T-helper 1 cell (primary cell): ENCODE measurements around the gene IFNE.
"Not testable (repeated sequence)": the region's sequence is repeated elsewhere in the genome, so short reads cannot be mapped to it uniquely, and the experiment has no call there.

ENCODE experiments used
- DNase-seq, 5 donors: peaks; one replicate each; pipeline ENCODE4 v3.0.0-alpha.2; 2012 to 2020

IFNE gene

DNA sequence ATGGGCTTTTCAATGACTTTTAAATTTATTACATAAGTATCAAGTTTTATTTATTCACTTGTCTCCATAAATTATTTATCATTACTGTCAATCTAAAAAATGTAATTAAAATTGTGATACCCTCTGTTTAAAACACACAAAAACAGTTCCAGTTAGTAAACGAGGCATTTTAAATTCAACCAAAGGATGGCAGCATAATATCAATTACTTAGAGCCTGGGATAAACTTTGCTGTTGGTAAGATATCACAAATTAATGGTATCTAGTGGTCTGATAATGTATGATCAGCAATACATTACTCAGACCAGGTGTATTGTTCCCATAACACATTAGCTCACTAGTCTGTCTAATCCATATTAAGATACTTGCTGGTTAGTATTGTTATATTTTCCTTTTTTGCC is 9.6 kb upstream of the IFNE start:
- no peak for DNase-seq

DNA sequence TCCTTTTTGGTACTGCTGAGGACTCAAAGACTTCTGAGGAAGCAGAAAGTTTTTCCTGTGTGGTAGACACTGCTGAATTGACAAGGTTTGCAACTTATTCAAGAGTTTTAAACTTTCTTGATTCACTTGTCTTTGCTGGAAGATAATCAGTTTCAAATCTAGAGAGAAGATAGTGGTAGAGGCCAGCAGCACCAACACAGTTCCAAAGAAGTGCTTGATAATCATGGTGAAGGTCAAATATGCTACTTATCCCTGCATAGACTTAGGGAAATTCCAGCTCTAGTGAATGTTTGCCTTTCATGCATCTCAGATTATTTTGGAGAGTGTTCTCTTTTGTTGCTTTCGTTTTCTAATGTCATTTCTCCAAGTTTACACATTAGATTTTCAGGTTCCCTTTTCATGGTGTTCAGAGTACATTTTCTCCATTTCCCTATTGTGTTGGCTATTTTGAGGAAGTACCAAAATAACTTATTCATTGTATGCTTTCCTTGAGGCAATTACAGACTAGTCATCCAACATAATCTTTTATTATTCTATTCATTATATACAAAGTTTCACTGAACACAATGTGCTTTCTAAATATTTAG is 550 bp downstream of the IFNE start:
- no peak for DNase-seq

DNA sequence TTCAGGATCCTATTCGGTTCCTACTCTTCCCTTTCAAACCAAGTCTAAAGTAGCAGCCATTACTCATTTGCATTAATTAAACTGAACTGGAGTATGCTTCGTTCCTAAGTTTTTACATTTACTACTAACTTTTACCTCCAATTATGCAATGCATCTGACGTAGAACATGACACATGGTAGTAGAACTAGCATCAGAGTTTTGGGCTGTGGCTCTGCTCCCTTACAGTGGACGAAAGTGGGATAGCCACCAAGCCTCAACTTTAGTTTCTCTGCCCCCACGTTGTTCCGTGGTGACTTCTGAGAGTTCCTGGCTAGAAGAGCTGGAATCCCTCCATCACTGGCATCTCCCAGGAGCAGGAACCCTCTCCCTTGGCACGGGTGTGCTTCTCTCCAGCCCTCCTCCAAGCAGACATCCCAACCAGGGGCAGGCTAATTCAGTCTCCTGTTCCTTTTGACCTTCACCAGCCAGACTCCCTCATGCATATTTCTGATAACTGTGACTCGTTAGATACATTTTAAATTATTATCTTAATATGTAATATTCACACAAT is 2.9 kb downstream of the IFNE start:
- no peak for DNase-seq

DNA sequence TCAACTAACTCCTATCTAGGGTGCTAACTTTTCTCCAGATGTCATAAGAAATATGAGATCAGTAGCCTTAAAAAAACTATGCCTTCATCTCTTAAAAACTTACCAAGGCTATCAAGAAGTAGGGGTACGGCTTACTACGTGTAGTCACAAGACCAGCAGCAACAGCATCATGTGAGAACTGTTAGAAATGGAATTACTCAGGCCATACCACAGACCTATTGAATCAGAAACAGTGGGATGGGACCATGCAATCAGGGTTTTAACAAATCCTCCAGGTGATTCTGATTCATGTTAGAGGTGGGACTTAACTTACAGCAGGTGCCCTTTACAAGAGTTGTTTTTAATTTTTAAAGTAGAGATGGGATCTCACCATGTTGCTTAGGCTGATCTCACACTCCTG is 4.6 kb downstream of the IFNE start:
- DNase-seq: no peak

DNA sequence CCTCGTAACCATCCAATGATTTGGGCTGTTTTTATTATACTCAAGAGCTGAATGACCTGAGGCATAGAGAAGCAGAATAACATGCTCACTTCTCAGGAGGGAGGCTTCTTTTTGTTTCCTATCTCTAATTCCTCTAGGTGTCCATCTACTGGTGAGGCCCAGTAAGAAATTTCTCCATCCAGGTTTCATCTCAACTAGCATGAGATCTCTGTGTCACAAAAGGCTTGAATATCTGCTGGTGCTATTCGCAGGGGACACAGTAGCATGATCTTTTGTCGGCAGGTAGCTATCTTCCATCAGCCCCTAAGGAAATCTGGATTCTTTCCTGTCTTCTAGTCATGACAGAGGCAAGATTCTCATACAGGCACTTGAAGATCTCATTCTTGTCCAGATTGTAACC is 8.9 kb downstream of the IFNE start:
- no peak for DNase-seq

DNA sequence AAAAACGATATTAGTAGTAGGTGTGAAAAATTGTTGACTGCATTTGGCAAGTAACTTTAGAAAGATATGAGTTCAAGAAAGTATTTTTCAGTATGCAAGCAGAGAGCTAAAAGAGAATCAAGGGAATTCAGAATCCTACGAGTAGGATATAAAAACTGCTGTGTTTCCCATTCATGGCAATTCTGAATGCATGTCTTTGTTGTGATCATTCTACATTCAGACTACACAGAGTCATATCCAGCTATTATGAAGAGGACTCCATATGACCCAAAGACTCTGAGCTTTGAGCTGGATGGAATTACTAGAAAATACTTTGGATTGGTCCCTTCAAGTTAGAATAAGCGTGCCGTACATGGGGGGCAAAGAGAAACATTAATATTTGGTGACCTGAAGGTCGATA is 12.0 kb downstream of the IFNE start:
- DNase-seq: no peak

DNA sequence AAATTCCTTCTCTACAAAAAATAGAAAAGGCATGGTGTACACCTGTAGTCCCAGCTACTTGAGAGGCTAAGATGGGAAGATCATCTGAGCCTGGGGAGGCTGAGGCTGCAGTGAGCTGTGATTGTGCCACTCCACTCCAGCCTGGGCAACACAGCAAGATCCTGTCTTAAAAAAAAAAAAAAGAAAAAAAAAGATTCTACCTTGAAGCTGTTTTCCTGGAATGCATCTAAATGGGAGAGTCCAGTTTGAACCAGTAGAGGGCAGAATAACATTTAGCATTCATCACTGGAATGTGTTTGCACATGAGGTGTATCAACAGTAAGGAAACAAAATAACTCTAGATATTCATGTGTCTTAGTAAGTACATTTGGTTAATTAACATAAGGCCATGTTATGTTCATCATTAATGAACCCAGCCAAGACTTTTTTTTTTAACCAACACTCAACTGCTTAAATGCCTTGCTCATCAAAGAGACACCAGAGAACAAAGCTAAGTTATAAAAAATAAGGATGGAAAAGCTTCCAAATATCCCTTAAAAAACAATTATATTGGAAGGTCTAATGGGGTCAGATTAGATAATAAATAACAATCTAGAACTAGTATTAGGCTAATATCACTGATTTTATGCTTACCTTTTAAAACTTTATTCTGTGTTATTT is 16.1 kb downstream of the IFNE start:
- peak in 1 of 5 donors; percentile 45 for DNase-seq

DNA sequence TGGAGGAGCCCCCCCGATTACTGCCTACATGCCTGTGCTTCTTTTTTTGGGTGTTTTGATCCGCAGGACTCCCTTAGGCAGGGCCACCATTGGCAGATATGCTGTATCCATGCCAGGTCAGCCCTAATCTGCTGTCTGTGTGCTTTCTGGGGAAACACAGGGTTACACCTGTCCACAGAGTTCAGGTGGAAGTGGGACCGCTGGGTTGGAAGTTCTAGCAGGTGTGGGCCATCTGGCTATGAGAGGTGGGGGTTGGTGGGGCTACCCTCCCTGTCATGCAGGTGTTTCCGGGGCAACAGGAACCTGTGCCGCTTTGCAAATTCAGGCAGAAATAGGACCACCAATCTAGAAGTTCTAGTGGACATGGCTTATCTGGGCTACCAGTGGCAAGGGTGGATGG is 17.0 kb downstream of the IFNE start:
- no peak for DNase-seq

DNA sequence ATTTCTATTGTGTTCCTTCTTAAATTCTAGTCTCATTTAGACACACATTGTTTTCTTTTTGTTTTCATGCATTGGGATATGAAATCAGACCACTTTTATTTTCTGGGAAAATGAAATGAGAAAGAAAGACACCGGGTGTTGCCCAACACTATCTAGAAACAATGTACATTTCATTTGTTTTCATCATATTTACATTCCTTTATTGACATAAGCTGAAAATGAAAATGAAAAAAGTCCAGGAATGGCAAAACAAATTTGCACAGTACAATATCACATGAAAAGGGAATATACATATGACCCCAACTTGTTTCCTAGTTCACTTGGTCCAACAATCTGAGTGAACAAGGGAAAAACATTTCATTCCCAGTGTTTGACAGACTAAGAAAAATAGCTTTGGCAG is 20.7 kb downstream of the IFNE start:
- DNase-seq: no peak

DNA sequence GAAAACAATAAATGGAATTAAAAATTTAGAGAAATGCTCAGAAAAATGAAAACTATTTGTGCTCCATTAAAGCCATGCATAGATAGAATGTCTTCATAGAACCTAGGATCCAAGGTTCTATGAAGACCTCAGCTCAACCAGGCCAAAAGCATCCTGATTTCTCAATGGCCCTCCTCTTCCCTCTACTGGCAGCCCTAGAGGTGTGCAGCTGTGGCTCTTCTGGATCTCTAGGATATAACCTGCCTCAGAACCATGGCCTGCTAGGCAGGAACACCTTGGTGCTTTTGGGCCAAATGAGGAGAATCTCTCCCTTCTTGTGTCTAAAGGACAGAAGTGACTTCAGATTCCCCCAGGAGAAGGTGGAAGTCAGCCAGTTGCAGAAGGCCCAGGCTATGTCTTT is 26.8 kb downstream of the IFNE start:
- peak in 2 of 5 donors; percentile 11 to 17 for DNase-seq

DNA sequence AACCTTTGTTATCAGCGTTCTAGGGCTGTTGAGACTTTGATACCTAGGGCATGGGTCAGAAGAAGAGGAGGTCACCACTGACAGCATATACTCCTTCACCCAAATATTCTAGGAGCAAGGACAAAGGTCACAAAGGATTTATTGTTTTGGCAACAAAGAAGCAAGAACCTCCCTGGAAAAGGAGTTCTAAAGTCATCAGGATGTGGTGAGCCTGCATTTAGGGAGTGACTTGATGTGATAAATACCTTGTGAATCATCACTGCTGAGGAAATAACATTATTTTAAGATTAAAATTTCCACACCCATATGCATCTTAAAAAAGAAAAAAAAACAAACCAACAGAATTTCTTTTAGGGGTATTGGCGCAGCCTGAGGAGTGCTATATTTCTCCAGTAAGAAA is 28.0 kb downstream of the IFNE start:
- DNase-seq: no peak

DNA sequence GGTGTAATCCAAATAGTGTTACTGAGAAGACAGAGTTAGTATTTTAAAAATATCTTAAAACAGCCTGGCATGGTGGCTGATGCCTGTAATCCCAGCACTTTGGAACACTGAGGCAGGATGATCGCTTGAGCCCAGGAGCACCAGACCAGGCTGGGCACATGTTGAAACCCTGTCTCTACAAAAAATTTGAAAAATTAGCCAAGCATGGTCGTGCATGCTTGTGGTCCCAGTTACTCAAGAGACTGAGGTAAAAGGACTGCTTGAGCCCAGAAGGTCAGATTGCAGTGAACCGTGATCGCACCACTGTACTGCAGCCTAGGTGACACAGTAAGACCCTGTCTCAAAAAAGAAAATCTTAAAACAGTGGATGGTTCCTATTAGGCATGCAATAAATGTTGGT is 29.4 kb downstream of the IFNE start:
- DNase-seq: no peak

DNA sequence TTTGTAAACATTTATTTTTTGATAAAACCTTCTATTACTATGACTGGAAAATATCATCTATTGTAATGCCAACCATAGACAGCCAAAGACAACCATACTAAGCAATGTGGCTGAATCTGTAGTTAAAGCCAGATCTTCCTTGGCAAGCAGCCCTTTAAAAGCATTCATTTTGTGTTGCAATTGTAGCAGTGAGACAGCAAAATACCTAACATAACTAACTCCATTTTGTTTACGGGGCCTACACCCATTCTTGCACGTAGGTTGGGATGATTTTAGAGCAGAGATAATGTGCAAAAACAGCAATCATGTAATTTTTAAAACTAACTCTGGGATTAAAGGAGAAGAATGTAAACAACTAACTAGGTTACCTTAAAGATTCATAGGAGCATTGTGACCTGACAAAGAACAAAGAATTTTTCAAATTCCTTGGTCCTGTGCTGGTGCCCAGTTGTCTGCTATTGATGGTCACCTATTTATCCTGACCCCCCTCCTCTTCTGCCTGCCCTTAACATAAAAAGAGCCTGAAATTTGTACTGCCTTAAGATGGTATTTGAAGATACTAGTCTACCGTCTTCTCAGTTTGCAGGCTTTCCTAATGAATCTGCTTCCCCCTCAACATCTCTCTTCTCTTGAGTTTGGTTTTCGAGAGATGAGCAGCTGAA is 31.2 kb downstream of the IFNE start:
- DNase-seq: no peak

DNA sequence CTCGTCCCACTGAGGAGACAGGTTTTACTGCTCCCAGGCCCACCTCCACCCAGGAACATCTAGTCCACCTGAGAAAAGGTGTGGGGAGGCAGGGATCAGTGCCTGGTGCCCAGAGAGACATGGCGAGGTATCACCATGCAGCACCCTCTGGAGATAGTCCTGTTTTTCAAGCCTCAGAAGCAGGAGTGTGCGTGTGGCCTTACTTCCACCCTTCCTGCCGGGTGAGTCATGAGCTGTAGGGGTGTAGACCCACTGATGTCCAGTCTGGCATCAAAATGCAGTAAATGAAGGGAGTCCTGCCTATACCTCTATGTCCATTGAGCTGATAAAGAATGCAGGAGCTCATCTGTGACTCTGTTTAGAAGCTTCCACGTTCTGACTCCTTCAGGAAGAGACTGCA is 32.8 kb downstream of the IFNE start:
- not testable (repeated sequence) for DNase-seq

DNA sequence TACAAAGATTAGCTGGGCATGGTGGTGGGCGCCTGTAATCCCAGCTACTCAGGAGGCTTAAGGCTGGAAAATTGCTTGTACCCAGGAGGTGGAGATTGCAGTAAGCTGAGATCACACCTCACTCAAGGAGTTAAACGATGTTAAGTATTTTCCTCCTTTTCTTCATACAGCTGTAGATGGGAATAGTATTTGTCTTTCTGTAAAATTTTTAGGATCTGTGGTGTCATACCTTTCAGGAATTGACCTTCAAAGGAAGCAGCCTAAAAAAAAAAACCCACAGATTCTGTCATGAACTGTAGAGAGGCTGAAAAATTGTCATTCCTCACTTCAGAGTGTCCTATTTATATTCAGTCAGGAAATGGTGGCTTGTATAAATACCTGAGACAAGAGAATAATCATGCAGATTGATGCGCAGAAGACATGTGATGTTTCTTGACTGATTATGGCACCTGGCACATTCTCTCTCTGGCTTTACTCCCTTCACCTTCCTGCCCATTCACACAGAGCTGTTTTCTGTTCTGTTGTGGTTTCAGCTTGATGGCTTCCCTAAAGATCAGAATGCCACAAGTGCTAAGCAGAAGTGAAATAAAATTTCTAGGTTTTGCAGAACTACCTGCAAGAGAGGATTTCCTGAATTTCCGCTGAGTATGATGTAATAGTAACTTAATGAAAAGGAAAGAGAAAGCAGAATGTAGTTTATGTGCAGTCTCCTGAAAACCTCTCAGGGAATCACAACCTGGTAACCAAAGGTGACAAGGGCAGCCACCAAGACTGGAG is 38.1 kb downstream of the IFNE start:
- peak in 1 of 5 donors; percentile 63 for DNase-seq

DNA sequence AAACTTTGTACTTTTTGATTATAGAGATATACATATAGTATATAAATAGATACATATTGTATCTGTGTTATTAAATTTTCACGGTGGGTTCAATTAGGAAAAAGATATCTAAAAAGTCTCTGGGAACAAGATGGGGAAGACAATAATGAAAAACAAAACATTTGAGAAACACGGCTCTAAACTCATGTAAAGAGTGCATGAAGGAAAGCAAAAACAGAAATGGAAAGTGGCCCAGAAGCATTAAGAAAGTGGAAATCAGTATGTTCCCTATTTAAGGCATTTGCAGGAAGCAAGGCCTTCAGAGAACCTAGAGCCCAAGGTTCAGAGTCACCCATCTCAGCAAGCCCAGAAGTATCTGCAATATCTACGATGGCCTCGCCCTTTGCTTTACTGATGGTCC is 42.0 kb downstream of the IFNE start, which contains the start of gene IFNA1:
TSS of gene IFNA1 (plus strand) at position 301 of the 400 bp plus-strand sequence. CDS start at position 370, 69 bp downstream.
- no peak for DNase-seq

DNA sequence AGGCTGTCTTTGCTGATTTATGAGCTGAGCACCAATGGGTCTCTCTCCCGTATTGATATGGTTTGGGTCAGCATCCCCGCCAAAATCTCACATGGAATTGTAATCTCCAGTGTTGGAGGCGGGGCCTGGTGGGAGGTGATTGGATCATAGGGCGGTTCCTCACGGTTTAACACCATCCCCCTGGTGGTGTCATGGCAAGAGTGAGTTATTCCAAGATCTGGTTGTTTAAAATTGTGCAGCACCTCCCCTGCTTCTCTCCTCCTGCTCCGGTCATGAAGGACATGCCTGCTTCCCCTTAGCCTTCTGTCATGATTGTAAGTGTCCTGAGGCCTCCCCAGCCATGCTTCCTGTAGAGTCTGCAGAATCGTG is 47.1 kb downstream of the IFNE start:
- not testable (repeated sequence) for DNase-seq

DNA sequence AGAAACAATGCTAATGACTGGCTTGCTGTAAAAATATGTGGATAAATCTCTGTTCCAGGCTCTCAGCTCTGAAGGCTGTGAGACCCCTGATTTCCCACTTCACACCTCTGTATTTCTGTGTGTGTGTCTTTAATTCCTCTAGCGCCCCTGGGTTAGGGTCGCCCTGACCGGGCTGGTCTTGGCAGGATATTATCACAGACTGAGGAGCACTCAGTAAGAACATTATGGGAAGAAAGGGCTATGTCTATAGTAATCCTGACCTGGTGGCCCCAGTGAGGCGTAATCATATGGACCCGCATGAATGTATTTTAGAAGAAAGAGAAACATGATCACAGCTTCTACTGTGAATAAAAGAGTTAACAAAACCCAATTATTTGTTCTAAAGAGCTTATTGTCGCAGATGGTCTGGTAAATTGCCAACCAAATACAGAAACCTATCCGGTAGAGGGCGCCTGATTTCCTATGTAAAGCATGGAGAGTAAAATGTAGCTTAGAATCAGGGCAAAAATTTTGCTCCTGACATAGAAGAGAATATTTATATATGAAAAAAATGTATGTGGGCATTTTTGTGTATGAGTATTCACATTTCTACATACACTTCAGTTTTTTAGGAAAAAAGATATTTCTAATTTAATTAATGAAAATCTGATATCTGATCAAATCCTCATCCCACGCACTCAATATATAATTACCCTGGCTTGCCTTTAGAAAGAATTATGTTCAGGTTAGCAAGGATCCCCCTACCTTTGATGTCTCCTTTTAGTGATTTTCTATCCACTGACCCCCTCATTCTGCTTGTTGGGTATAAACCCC is 47.7 kb downstream of the IFNE start:
- peak in 4 of 5 donors; percentile 17 to 32 (median 21) for DNase-seq

DNA sequence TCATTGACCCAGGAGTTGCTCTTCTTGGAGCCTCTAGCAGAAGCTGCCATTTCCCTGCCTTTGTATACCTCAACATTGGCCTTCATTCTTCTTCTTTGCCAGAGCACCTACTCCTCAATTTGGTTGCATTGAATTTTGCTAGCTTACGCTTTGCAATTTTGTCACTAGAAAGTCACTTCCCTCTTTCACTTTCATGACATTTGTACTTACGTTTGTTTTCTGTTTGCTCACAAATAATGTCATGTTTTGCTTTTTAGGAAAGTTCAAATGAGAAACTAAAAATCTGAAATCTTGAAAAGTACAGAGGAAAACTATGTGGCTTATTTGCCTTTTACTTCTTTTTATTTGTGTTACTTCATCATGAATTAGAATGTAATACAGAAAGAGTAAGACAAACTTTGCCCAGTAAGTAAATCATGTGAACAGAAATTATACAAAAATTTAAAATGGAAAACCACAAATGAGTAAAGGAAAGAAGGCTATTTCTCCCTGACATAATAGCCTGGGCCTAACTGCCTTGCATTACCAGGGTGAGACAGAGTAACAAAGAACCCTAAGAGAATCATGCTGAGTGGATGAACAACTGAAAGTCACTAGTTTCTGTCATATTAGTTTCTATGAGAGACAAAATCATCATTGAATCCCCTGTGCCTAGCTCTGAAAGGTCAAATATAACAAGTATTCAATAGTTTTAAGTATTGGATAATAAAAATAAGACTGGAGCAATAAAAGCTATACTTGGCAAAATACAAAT is 49.3 kb downstream of the IFNE start:
- DNase-seq: no peak
